ENCODE measurements around the gene TMEM39A.

The TMEM39A gene

DNA sequence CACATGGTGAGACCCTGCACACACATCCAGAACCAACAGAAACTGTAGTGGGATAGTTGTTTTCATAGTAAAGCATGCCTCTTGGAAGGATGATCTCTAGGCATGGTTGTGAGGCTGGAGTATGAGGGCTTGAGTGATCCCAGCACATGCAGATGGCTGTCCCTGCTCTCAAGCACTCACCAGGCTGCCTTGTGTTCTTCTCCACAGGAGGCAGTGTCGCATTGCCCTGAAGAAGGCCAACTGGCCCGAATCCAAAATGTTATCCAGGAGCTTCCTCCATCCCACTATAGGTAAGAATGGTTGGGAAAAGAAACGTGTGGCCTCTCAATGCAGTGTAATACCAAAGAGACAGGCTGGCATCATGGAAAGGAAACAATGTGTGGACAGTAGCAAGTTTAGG, 82.7 kb downstream of the TMEM39A start:
- no peak for TF ChIP-seq ZNF423 (tag by site-specific recombination; IDR thresholded peaks at IDR 0.05)
- no peak for TF ChIP-seq HOXD13 (CRISPR knock-in tag; IDR thresholded peaks at IDR 0.05; ENCODE audit: borderline replicate concordance)
- TF ChIP-seq, protein P1, sequence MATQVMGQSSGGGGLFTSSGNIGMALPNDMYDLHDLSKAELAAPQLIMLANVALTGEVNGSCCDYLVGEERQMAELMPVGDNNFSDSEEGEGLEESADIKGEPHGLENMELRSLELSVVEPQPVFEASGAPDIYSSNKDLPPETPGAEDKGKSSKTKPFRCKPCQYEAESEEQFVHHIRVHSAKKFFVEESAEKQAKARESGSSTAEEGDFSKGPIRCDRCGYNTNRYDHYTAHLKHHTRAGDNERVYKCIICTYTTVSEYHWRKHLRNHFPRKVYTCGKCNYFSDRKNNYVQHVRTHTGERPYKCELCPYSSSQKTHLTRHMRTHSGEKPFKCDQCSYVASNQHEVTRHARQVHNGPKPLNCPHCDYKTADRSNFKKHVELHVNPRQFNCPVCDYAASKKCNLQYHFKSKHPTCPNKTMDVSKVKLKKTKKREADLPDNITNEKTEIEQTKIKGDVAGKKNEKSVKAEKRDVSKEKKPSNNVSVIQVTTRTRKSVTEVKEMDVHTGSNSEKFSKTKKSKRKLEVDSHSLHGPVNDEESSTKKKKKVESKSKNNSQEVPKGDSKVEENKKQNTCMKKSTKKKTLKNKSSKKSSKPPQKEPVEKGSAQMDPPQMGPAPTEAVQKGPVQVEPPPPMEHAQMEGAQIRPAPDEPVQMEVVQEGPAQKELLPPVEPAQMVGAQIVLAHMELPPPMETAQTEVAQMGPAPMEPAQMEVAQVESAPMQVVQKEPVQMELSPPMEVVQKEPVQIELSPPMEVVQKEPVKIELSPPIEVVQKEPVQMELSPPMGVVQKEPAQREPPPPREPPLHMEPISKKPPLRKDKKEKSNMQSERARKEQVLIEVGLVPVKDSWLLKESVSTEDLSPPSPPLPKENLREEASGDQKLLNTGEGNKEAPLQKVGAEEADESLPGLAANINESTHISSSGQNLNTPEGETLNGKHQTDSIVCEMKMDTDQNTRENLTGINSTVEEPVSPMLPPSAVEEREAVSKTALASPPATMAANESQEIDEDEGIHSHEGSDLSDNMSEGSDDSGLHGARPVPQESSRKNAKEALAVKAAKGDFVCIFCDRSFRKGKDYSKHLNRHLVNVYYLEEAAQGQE (tag by site-specific recombination; IDR thresholded peaks at IDR 0.05) = no peak
- TF ChIP-seq KLF1 (tag by site-specific recombination; IDR thresholded peaks at IDR 0.05) = no peak
- peak; percentile 40 for TF ChIP-seq ZIC2 (tag by site-specific recombination; IDR thresholded peaks at IDR 0.05)
- Histone ChIP-seq H3K4me3 (ENCODE audit: low read depth, low read length) (no peak overlapping the region), H3K9me3 (ENCODE audit: control insufficient read depth, insufficient read depth, low read depth, low read length) (no peaks in the 10 kb centered on the region), H3K4me1 (ENCODE audit: control insufficient read depth, insufficient read depth, low read length) (no peaks in the 10 kb centered on the region), H3K27ac (ENCODE audit: extremely low read depth, low read depth, low read length) (no peak overlapping the region), H3K36me3 (ENCODE audit: control insufficient read depth in 2 of 2, insufficient read depth in 1 of 2, low read length in 2 of 2) (peaks cover 0 to 15% of the 10 kb centered on the region in 2 experiments; a peak in 1 of 3 replicates)
- ChIA-PET CTCF (interaction anchor here (0.6 to 0.7 kb wide), 2 partner anchors 32 to 454 kb away, joined by 3 to 4 read pairs; no protein-coding TSS in a partner anchor), POLR2A (no interaction called here)
